ENCODE measurements around the gene SLC37A4.
"Not testable (repeated sequence)": the region's sequence is repeated elsewhere in the genome, so short reads cannot be mapped to it uniquely, and the experiment has no call there.

Gene SLC37A4

GRCh38 chr11:119038884-119039283 lies 8.2 kb upstream of the SLC37A4 start:
- Histone ChIP-seq H3K36me3 (no peaks in the 10 kb centered on the region), H3K27me3 (no peaks in the 10 kb centered on the region), H3K4me1 (no peaks in the 10 kb centered on the region), H3K27ac (no peak overlapping the region), H3K4me3 (no peak overlapping the region), H3K9me3 (no peaks in the 10 kb centered on the region)
- TF ChIP-seq CTCF (IDR thresholded peaks at IDR 0.05), result no peak
- intact Hi-C loops (cut with DNase I; ENCODE audit: low total_unique reads), result no loop called here
- no peak for DNase-seq

- no peaks in the 10 kb centered on the region for H3K27me3 ChIP-seq
- DNase-seq, result no peak
- H3K9me3 ChIP-seq, result no peaks in the 10 kb centered on the region
- H3K36me3 ChIP-seq, result no peaks in the 10 kb centered on the region
- intact Hi-C loops (cut with DNase I; ENCODE audit: low total_unique reads), result no loop called here
- TF ChIP-seq CTCF (IDR thresholded peaks at IDR 0.05), result no peak
- H3K4me3 ChIP-seq, result no peak overlapping the region
- H3K4me1 ChIP-seq, result peaks cover 0 to 10% (median 6%) of the 10 kb centered on the region in 4 donors
- no peak overlapping the region for H3K27ac ChIP-seq
These were observed 4.1 kb upstream of the SLC37A4 start for GRCh38 chr11:119034813-119035212.

GRCh38 chr11:119033421-119033820 lies 2.7 kb upstream of the SLC37A4 start:
- peaks cover 0 to 18% (median 10%) of the 10 kb centered on the region in 4 donors for H3K4me1 ChIP-seq
- DNase-seq; H3K4me3 ChIP-seq; H3K9me3 ChIP-seq; H3K27me3 ChIP-seq; intact Hi-C loops (cut with DNase I; ENCODE audit: low total_unique reads); H3K36me3 ChIP-seq; H3K27ac ChIP-seq: not testable (repeated sequence)

GRCh38 chr11:119031912-119032280 lies 1.2 kb upstream of the SLC37A4 start:
- intact Hi-C loops (cut with DNase I; ENCODE audit: low total_unique reads), result no loop called here
- no peak for DNase-seq

GRCh38 chr11:119030029-119030328 lies 698 bp downstream of the SLC37A4 start:
- Histone ChIP-seq H3K4me1 (peaks cover 0 to 22% (median 10%) of the 10 kb centered on the region in 4 donors), H3K27ac (peak overlapping the region; percentile 78 to 80), H3K27me3 (no peaks in the 10 kb centered on the region), H3K9me3 (no peaks in the 10 kb centered on the region), H3K4me3 (peak overlapping the region; percentile 74 to 91), H3K36me3 (peaks cover 0 to 29% (median 1%) of the 10 kb centered on the region in 3 donors)
- intact Hi-C loops (cut with DNase I; ENCODE audit: low total_unique reads), result no loop called here
- no peak for TF ChIP-seq CTCF (IDR thresholded peaks at IDR 0.05)
- DNase-seq, result no peak

More at GRCh38 chr11:119031912-119032280, 1.2 kb upstream of the SLC37A4 start:
- TF ChIP-seq CTCF (IDR thresholded peaks at IDR 0.05), result no peak
- Histone ChIP-seq H3K4me1 (peaks cover 0 to 18% (median 10%) of the 10 kb centered on the region in 4 donors), H3K4me3 (no peak overlapping the region), H3K27ac (no peak overlapping the region), H3K9me3 (no peaks in the 10 kb centered on the region), H3K36me3 (peaks cover 0 to 11% (median 0%) of the 10 kb centered on the region in 3 donors), H3K27me3 (no peaks in the 10 kb centered on the region)

- peak overlapping the region; percentile 78 to 80 for H3K27ac ChIP-seq
- H3K9me3 ChIP-seq, result no peaks in the 10 kb centered on the region
- H3K4me3 ChIP-seq, result peak overlapping the region; percentile 74 to 91
- H3K36me3 ChIP-seq, result peaks cover 0 to 34% (median 5%) of the 10 kb centered on the region in 3 donors
- intact Hi-C loops (cut with DNase I; ENCODE audit: low total_unique reads), result no loop called here
- peaks cover 0 to 25% (median 10%) of the 10 kb centered on the region in 4 donors for H3K4me1 ChIP-seq
- DNase-seq, result peak in 1 of 2 donors; percentile 34
- H3K27me3 ChIP-seq, result no peaks in the 10 kb centered on the region
- no peak for TF ChIP-seq CTCF (IDR thresholded peaks at IDR 0.05)
These were observed 1.2 kb downstream of the SLC37A4 start for GRCh38 chr11:119029340-119030028.

Measured in tibial artery (tissue), 4 donors.